Naive thymus-derived CD8-positive, alpha-beta T cell (primary cell): ENCODE results near the gene OR5AN1. TPM values are rescaled to one million over a fixed set of nuclear protein-coding genes. Genes with fewer than 3 reads are reported as not detected.
"Not testable (repeated sequence)": the region's sequence is repeated elsewhere in the genome, so short reads cannot be mapped to it uniquely, and the experiment has no call there.

Source experiments
- ATAC-seq, 2 donors: fragments of 150-1000 bp; cut with Tn5 transposase in 1 of 2; sonication (Bioruptor Pico), chemical (Tn5 transposase) in 1 of 2; 1 replicate in 1 of 2; 2 replicates in 1 of 2; pipeline ENCODE4 v1.10.0; 2021; ENCODE audit warnings: mild to moderate bottlenecking in 2 of 2, moderate library complexity in 2 of 2
- POLR2A ChIA-PET: fragments of 350-600 bp; sonication (Branson Sonifier 250); formaldehyde crosslinking; loops from one replicate; lab custom pipeline; 2021; ENCODE audit warnings: antibody characterized with exemption; lab: Charles Lee
- DNase-seq, 10 donors: peaks; one replicate each; pipeline versions ENCODE4 v3.0.0 to v3.0.0-alpha.2; 2020 to 2022
- H3K27ac Mint-ChIP-seq, 10 donors: one replicate each; pipeline ENCODE4 v1.8.0; 2020 to 2022; ENCODE audit warnings: mild to moderate bottlenecking in 10 of 10, mixed read lengths in 10 of 10, moderate library complexity in 4 of 10, inconsistent platforms in 1 of 10
- H3K27me3 Mint-ChIP-seq, 5 donors: one replicate each; pipeline ENCODE4 v1.8.0; 2021 to 2022; ENCODE audit warnings: mixed read lengths in 5 of 5
- H3K36me3 Mint-ChIP-seq, 3 donors: one replicate each; pipeline ENCODE4 v1.8.0; 2020 to 2022; ENCODE audit warnings: mixed read lengths in 3 of 3, mild to moderate bottlenecking in 2 of 3, inconsistent platforms in 1 of 3
- H3K4me1 Mint-ChIP-seq, 4 donors: one replicate each; pipeline ENCODE4 v1.8.0; 2021 to 2022; ENCODE audit warnings: mixed read lengths in 4 of 4
- H3K4me3 Mint-ChIP-seq, 10 donors: one replicate each; pipeline ENCODE4 v1.8.0; 2020 to 2022; ENCODE audit warnings: mild to moderate bottlenecking in 10 of 10, mixed read lengths in 10 of 10, moderate library complexity in 6 of 10, inconsistent platforms in 1 of 10
- H3K9me3 Mint-ChIP-seq, 9 donors: one replicate each; pipeline ENCODE4 v1.8.0; 2020 to 2022; ENCODE audit warnings: mixed read lengths in 9 of 9, mild to moderate bottlenecking in 3 of 9, inconsistent platforms in 1 of 9, moderate library complexity in 1 of 9
- polyA plus RNA-seq, 3 donors: library from polyadenylated mRNA; unstranded; fragments of 300-500 nt; fragmentation: Illumina TruSeq; gene quantifications; one replicate each; pipeline ENCODE4 v1.2.3, GENCODE V29; 2021
- total RNA-seq, 8 experiments: library from RNA in 2 of 8; stranded (reverse) in 2 of 8; gene quantifications; one replicate each; pipeline ENCODE4 v1.2.3 and lab custom pipeline; 2021 to 2026

Gene OR5AN1, protein sequence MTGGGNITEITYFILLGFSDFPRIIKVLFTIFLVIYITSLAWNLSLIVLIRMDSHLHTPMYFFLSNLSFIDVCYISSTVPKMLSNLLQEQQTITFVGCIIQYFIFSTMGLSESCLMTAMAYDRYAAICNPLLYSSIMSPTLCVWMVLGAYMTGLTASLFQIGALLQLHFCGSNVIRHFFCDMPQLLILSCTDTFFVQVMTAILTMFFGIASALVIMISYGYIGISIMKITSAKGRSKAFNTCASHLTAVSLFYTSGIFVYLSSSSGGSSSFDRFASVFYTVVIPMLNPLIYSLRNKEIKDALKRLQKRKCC
- total RNA-seq (not detected), polyA plus RNA-seq (not detected), total RNA-seq (lab: John Stamatoyannopoulos, UW) (0 to 0.14 (median 0.04) reads per million in 6 experiments)

DNA sequence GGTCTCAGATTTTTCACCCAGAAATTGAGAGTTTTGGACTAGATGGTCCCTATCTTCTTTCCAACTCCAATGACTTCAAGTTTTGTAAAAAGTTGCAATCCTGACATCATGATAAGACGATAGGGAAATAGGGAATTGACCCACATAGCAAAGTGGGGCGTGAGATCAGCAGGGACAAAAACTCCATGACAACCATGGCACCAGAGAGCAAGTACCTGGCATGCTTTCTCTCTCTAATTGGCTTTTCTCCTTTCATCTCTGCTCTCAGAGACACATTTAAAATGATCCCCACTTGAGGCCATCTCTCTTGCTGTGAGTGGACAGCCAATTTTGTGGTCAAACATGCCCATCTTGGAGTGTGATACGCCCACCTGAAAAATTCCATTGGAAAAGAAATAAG lies at the start of gene OR5AN1:
Gene OR5AN1 (plus strand): TSS at position 301 of the 400 bp plus-strand sequence. CDS start 5,564 bp downstream, outside the sequence.
- Mint-ChIP-seq H3K27ac (no peak within 1 kb of the TSS), H3K4me3 (no peak within 1 kb of the TSS), H3K4me1 (no peaks in the 10 kb centered on the region), H3K27me3 (peaks cover 3 to 26% (median 16%) of the 10 kb centered on the region in 5 donors), H3K9me3 (peaks cover 0 to 10% (median 3%) of the 10 kb centered on the region in 9 donors), H3K36me3 (peaks cover 0 to 8% (median 0%) of the 10 kb centered on the region in 3 donors)
- POLR2A ChIA-PET: no interaction called here
- no peak for ATAC-seq
- DNase-seq: no peak

DNA sequence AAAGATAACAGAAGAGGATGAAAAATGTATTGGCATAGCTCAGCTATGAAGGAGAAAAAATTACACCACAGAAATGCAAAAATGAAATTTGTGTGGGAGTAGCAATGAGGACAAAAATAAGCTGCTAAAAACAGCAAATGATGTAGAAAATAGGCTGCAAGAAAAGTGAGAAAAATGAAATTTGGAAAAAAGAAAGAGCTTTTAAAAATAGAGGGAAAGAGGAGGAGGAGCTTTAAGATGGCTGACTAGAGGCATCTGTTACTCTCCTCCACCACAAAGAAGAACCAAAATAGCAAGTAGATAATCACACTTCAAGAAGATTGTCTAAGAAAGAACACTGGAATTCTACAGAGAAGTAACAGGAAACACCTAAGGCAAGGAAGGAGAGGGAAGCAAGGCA lies 23.7 kb upstream of the OR5AN1 start:
- ATAC-seq: no peak
- POLR2A ChIA-PET: no interaction called here
- Mint-ChIP-seq H3K9me3 (peaks cover 0 to 11% (median 3%) of the 10 kb centered on the region in 9 donors), H3K36me3 (no peaks in the 10 kb centered on the region), H3K27me3 (peaks cover 0 to 32% (median 5%) of the 10 kb centered on the region in 5 donors), H3K4me3 (no peak overlapping the region), H3K4me1 (no peaks in the 10 kb centered on the region), H3K27ac (no peak overlapping the region)
- no peak for DNase-seq

DNA sequence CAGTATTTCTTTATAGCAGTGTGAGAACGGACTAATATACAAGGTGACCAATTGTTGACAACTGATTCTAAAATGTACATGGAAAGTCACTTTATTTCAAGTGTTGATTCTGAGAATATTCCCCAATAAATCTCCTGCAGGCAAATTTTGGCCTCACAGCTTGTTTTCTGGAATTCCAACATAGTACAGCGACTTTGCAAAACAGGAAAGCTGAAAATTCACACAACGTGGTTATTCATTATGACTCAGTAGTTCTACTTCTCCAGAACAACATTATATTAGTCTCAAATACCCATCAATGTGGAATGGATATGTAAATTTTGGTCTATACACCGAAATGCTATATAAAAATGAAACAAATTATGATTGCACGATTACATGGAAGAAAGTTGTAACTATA lies 22.5 kb upstream of the OR5AN1 start:
- H3K27me3 Mint-ChIP-seq: peaks cover 0 to 28% (median 5%) of the 10 kb centered on the region in 5 donors
- H3K27ac Mint-ChIP-seq: no peak overlapping the region
- no peak overlapping the region for H3K4me3 Mint-ChIP-seq
- DNase-seq (no peak), ATAC-seq (no peak)
- H3K36me3 Mint-ChIP-seq: peaks cover 0 to 2% (median 0%) of the 10 kb centered on the region in 3 donors
- POLR2A ChIA-PET: no interaction called here
- H3K4me1 Mint-ChIP-seq: no peaks in the 10 kb centered on the region
- H3K9me3 Mint-ChIP-seq: peaks cover 0 to 23% (median 5%) of the 10 kb centered on the region in 9 donors

DNA sequence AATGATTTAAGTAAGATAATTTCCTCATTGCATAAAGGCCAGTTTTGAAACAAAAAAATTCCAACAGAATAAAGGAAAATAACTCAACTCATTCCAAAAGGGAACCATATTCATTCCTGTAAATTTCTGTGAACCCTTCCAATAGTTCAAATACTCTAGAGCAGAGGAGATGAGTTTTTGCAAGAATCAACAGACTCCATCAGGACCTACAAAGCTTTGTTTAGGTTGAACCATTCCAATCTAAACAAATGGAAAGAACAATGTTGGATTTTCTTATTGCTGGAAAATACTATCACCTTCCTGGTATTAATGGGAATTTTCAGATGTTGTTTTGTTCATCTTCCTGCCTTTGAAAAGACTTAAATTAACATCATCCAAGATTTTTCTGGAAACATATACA lies 21.8 kb upstream of the OR5AN1 start:
- Mint-ChIP-seq H3K4me3 (no peak overlapping the region), H3K27me3 (peaks cover 0 to 22% (median 3%) of the 10 kb centered on the region in 5 donors), H3K36me3 (peaks cover 0 to 9% (median 0%) of the 10 kb centered on the region in 3 donors), H3K27ac (no peak overlapping the region), H3K4me1 (no peaks in the 10 kb centered on the region), H3K9me3 (peaks cover 0 to 30% (median 13%) of the 10 kb centered on the region in 9 donors)
- POLR2A ChIA-PET: no interaction called here
- ATAC-seq (no peak), DNase-seq (no peak)

DNA sequence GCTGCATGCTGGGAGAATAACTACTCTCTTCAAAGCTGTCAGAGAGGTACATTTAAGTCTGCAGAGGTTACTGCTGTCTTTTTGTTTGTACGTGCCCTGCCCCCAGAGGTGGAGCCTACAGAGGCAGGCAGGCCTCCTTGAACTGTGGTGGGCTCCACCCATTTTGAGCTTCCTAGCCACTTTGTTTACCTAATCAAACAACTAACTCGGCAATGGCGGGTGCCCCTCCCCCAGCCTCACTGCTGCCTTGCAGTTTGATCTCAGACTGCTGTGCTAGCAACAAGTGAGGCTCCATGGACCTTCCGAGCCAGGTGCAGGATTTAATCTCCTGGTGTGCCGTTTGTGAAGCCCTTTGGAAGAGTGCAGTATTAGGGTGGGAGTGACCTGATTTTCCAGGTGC lies 9.0 kb upstream of the OR5AN1 start:
- ATAC-seq, H3K27ac Mint-ChIP-seq, H3K4me3 Mint-ChIP-seq, H3K4me1 Mint-ChIP-seq, DNase-seq, POLR2A ChIA-PET: not testable (repeated sequence)
- Mint-ChIP-seq H3K36me3 (peaks cover 0 to 22% (median 0%) of the 10 kb centered on the region in 3 donors), H3K27me3 (peaks cover 12 to 56% (median 20%) of the 10 kb centered on the region in 5 donors), H3K9me3 (peaks cover 5 to 35% (median 17%) of the 10 kb centered on the region in 9 donors)

DNA sequence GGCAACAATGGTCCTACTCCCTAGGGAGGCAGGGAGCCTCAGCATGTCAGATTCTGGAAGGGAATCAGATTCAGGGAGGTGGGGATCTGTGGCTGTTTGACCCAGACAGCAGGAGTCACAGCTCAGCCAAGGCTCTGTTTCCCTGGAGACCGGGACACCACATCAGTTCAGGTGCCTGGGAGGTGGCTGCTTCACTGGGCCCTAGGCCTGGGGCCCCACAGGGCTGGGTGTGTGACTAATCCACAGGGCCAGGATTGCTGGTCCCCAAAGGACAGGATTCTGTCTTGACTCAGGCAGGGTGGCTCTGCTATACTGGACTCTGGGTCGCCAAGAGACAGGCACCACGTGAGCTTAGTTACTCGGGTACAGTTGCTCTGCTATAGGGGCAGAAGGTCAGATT lies 3.5 kb upstream of the OR5AN1 start:
- Mint-ChIP-seq H3K27ac (no peak overlapping the region), H3K9me3 (peaks cover 0 to 22% (median 3%) of the 10 kb centered on the region in 9 donors), H3K4me3 (no peak overlapping the region), H3K4me1 (no peaks in the 10 kb centered on the region), H3K27me3 (peaks cover 3 to 48% (median 23%) of the 10 kb centered on the region in 5 donors), H3K36me3 (peaks cover 0 to 15% (median 0%) of the 10 kb centered on the region in 3 donors)
- ATAC-seq (no peak), DNase-seq (no peak)
- POLR2A ChIA-PET: no interaction called here

DNA sequence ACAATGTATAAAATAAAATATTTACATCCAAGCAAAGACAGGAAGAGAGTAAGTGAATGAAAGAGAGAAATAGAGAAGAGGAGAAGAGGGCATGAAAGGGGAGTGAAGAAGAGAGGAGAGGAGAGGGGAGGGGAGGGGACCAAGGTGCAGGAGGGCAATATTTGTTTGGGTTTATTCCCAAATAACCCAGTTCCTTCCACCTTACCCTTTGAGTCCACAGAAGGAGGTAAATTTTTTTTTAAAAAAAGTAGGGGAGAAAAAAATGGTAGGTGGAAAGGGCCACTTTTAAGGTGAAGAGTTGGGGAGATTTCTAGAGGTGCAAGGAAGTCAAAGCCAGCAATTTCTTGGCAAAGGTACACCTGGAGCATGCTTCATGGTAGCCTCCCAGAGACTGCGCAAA lies 2.1 kb upstream of the OR5AN1 start:
- peaks cover 3 to 37% (median 21%) of the 10 kb centered on the region in 5 donors for H3K27me3 Mint-ChIP-seq
- no peak overlapping the region for H3K27ac Mint-ChIP-seq
- ATAC-seq (no peak), DNase-seq (no peak)
- peaks cover 0 to 22% (median 3%) of the 10 kb centered on the region in 9 donors for H3K9me3 Mint-ChIP-seq
- POLR2A ChIA-PET: no interaction called here
- no peaks in the 10 kb centered on the region for H3K4me1 Mint-ChIP-seq
- no peak overlapping the region for H3K4me3 Mint-ChIP-seq
- H3K36me3 Mint-ChIP-seq: peaks cover 0 to 11% (median 0%) of the 10 kb centered on the region in 3 donors

DNA sequence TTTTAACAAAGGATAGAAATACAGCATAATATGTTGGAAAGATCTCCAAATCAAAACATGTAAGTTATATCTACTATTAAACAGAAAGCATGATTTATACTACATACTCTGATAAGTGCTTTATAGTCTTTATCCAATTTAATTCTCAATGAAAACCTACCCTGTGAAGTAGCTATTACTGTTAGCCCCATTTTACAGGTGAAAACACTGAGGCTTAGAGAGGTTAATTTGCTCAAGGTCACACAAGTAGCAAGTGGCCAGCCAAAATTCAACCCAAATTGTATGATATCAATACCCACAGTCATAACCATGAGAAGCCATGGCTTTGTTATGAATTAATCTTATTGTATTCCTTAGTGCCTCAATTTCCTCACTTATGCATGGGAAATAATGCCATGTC lies 675 bp upstream of the OR5AN1 start:
- DNase-seq (no peak), ATAC-seq (no peak)
- peaks cover 0 to 15% (median 3%) of the 10 kb centered on the region in 9 donors for H3K9me3 Mint-ChIP-seq
- H3K4me1 Mint-ChIP-seq: no peaks in the 10 kb centered on the region
- no peak overlapping the region for H3K4me3 Mint-ChIP-seq
- POLR2A ChIA-PET: no interaction called here
- H3K27ac Mint-ChIP-seq: no peak overlapping the region
- peaks cover 0 to 11% (median 0%) of the 10 kb centered on the region in 3 donors for H3K36me3 Mint-ChIP-seq
- peaks cover 3 to 28% (median 16%) of the 10 kb centered on the region in 5 donors for H3K27me3 Mint-ChIP-seq

DNA sequence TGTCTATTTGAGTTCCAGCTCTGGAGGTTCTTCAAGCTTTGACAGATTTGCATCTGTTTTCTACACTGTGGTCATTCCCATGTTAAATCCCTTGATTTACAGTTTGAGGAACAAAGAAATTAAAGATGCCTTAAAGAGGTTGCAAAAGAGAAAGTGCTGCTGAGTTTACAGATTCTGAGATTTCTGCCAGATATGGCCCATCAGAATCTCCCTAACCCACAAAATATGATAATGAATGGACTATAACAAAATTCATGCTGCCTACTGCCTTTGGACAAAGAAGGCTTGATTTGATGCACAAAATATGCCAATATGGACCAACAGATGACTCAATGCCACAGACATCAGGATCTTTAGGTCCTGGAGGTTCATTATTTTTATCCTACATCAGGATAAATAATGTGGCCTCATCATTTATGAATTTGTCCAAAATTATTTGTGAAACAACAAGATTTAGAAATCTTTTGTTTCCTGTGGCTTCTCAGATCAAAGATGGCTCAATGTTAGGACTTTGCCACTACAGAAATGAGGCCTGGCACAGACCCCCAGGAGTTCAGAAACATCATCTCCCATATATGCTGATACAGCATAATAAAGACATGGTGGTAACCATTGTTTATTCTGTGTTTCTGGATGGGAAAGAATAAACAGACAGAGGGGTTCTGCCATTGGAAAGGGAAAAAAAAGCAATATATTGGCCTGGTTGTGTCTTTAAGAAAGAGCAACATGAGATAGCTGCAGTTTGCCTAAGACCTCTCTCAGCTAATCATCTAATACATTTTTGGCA lies 6.7 kb downstream of the OR5AN1 start:
- POLR2A ChIA-PET: no interaction called here
- H3K36me3 Mint-ChIP-seq: peaks cover 0 to 23% (median 2%) of the 10 kb centered on the region in 3 donors

DNA sequence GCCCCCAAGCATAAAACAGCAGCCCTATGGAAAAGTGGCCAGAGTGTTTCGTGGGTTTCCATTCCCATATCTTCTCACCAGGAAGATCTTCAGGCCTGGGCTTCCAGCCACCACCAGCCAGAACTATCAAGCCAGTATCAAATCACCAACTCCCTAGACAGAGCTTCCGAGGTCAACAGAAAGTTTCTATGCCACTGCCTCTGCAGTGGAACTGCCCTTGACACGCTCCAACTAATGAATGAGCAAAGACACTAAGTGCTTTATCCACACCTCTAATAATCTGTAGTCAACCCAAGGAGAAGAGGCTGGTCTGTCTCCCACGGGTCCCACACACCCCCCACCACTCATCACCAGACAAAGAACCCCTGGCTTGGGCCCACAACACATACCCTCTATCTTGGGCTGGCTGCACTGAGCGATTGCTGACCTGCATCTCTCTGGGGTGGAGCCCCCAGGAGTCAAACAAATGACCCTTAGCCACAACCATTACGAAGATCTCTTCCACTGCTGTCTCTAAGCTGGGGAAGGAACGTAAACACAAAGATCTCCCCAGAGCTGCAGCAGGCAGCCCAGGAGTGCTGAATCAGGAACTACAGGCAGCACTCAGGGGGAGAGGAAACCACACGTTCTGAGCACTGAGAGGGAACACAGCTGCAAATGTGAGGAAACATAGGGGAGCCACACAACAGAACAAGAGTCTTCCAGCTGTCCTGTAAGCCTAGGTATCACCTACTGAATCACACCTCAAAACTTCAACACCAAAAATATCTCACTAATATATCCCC lies 9.7 kb downstream of the OR5AN1 start:
- POLR2A ChIA-PET: no interaction called here
- Mint-ChIP-seq H3K27me3 (peaks cover 2 to 21% (median 9%) of the 10 kb centered on the region in 5 donors), H3K27ac (no peak overlapping the region), H3K9me3 (peaks cover 5 to 28% (median 14%) of the 10 kb centered on the region in 9 donors), H3K4me1 (peaks cover 0 to 14% (median 0%) of the 10 kb centered on the region in 4 donors), H3K4me3 (peak overlapping the region in 1 of 10 donors; percentile 52), H3K36me3 (peaks cover 0 to 44% (median 2%) of the 10 kb centered on the region in 3 donors)
- ATAC-seq (no peak), DNase-seq (no peak)

More for the DNA sequence above, 6.7 kb downstream of the OR5AN1 start:
- Mint-ChIP-seq H3K27ac (no peak overlapping the region), H3K9me3 (peaks cover 0 to 22% (median 9%) of the 10 kb centered on the region in 9 donors), H3K4me1 (peaks cover 0 to 14% (median 0%) of the 10 kb centered on the region in 4 donors), H3K27me3 (peaks cover 0 to 20% (median 4%) of the 10 kb centered on the region in 5 donors), H3K4me3 (no peak overlapping the region)
- ATAC-seq (no peak), DNase-seq (no peak)

DNA sequence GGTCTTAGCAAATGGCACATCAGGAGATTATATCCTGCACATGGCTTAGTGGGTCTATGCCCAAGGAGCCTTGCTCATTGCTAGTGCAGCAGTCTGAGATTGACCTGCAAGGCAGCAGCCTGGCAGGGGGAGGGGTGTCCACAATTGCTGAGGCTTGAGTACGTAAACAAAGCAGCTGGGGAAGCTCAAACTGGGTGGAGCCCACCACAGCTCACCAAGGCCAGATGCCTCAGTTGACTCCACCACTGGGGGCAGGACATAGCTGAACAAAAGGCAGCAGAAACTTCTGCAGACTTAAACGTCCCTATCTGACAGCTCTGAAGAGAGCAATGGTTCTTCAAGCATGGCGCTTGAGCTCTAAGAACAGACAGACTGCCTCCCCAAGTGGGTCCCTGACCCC lies 13.6 kb downstream of the OR5AN1 start:
- H3K4me3 Mint-ChIP-seq, DNase-seq, POLR2A ChIA-PET, ATAC-seq, H3K27ac Mint-ChIP-seq: not testable (repeated sequence)
- H3K27me3 Mint-ChIP-seq: peaks cover 0 to 31% (median 7%) of the 10 kb centered on the region in 5 donors
- peaks cover 0 to 44% (median 0%) of the 10 kb centered on the region in 3 donors for H3K36me3 Mint-ChIP-seq
- H3K4me1 Mint-ChIP-seq: peaks cover 0 to 14% (median 0%) of the 10 kb centered on the region in 4 donors
- H3K9me3 Mint-ChIP-seq: peaks cover 5 to 32% (median 21%) of the 10 kb centered on the region in 9 donors
